Femur (tissue), 1 donor: ENCODE results near the gene RPTOR.
A peak's percentile ranks its signal among the peaks of the same experiment; 100 is the strongest.
"Not testable (repeated sequence)": the region's sequence is repeated elsewhere in the genome, so short reads cannot be mapped to it uniquely, and the experiment has no call there.

ENCODE experiments used
- DNase-seq: peaks from one replicate; pipeline ENCODE4 v3.0.0-alpha.2; 2017

RPTOR gene

GRCh38 chr17:80751946-80752581 is 207.4 kb downstream of the RPTOR start:
- no peak for DNase-seq

- DNase-seq, result no peak
These were observed 209.2 kb downstream of the RPTOR start for GRCh38 chr17:80753685-80754345.

GRCh38 chr17:80754846-80755245 is 210.2 kb downstream of the RPTOR start:
- DNase-seq, result no peak

- no peak for DNase-seq
These were observed 211.2 kb downstream of the RPTOR start for GRCh38 chr17:80755650-80756405.

- DNase-seq, result peak; percentile 66
These were observed 214.1 kb downstream of the RPTOR start for GRCh38 chr17:80758481-80759376.

GRCh38 chr17:80759377-80759673 is 214.7 kb downstream of the RPTOR start:
- DNase-seq, result no peak

GRCh38 chr17:80760511-80760911 is 215.9 kb downstream of the RPTOR start:
- no peak for DNase-seq

GRCh38 chr17:80761110-80761871 is 216.7 kb downstream of the RPTOR start:
- no peak for DNase-seq

GRCh38 chr17:80762076-80762475 is 217.4 kb downstream of the RPTOR start:
- DNase-seq, result no peak

GRCh38 chr17:80763293-80763867 is 218.7 kb downstream of the RPTOR start:
- no peak for DNase-seq

GRCh38 chr17:80764627-80765145 is 220.0 kb downstream of the RPTOR start:
- not testable (repeated sequence) for DNase-seq

- no peak for DNase-seq
These were observed 220.8 kb downstream of the RPTOR start for GRCh38 chr17:80765241-80765961.

GRCh38 chr17:80766290-80766855 is 221.7 kb downstream of the RPTOR start:
- no peak for DNase-seq

GRCh38 chr17:80768389-80768788 is 223.8 kb downstream of the RPTOR start:
- DNase-seq, result no peak

- DNase-seq, result no peak
These were observed 224.3 kb downstream of the RPTOR start for GRCh38 chr17:80768936-80769335.

- no peak for DNase-seq
These were observed 224.9 kb downstream of the RPTOR start for GRCh38 chr17:80769516-80769915.

GRCh38 chr17:80769936-80770625 is 225.4 kb downstream of the RPTOR start:
- DNase-seq, result no peak

GRCh38 chr17:80770881-80771611 is 226.4 kb downstream of the RPTOR start:
- DNase-seq, result no peak

- no peak for DNase-seq
These were observed 227.0 kb downstream of the RPTOR start for GRCh38 chr17:80771612-80772005.
